ENCODE data around the gene FASTK.

DNA sequence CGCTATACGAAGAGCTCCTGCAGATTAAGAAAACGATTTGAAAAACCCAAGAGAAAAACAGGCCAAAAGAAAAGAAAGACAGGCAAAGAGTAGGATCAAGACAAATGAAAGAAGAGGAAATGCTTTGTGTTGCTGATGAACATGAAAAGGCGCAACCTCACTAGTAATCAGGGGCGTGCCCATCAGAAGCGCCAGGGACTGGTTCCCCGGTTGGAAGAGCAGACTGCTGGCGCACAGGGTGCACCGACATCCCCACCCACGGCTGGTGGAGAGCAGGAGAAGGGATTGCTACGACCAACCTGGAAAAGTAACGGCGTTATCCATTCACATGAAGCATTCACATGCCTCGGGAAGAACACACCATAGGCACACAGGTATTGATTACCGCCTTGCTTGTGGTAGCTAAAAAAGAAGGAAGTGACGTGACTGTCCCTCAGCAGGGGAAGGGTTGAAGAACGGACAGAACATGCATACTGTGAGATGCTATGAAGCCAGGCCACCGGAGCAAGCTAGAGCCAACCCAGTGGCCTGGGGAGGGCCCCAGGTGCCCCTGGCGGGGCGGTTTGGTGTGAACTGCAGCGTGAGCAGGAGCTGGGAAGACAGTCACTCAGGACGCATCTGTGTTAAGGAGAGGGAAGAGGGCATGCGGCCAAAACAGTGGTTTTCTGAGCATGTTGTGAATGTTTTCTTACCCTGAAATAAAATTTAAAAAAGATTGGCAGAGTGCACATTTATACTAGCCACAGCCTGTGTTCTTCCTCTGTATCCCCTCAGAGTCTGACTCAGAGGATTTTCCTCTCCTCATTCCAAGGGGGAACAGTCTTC lies 24.0 kb upstream of the FASTK start:
- TF ChIP-seq, protein P1, sequence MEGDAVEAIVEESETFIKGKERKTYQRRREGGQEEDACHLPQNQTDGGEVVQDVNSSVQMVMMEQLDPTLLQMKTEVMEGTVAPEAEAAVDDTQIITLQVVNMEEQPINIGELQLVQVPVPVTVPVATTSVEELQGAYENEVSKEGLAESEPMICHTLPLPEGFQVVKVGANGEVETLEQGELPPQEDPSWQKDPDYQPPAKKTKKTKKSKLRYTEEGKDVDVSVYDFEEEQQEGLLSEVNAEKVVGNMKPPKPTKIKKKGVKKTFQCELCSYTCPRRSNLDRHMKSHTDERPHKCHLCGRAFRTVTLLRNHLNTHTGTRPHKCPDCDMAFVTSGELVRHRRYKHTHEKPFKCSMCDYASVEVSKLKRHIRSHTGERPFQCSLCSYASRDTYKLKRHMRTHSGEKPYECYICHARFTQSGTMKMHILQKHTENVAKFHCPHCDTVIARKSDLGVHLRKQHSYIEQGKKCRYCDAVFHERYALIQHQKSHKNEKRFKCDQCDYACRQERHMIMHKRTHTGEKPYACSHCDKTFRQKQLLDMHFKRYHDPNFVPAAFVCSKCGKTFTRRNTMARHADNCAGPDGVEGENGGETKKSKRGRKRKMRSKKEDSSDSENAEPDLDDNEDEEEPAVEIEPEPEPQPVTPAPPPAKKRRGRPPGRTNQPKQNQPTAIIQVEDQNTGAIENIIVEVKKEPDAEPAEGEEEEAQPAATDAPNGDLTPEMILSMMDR (IDR thresholded peaks at IDR 0.05; ENCODE audit: insufficient read depth, low read depth, low read length), result no peak
- no peak for TF ChIP-seq EZH2 (IDR thresholded peaks at IDR 0.05; ENCODE audit: insufficient read depth, low read length)

All from astrocyte (in vitro differentiated cells and primary cell).